HepG2 (cell line): Measurements from ENCODE around the gene DNASE1L2. TPM values are rescaled to one million over a fixed set of nuclear protein-coding genes. Genes with fewer than 3 reads are reported as not detected.

Experiments
- BRCA1 ChIP-seq: sonication (generic); formaldehyde crosslinking; IDR thresholded peaks from 2 replicates; pipeline ENCODE4 v1.4.0; 2020; ENCODE audit warnings: missing genetic modification reagents
- CENPBD1 ChIP-seq: sonication (generic); formaldehyde crosslinking; IDR thresholded peaks from 2 replicates; pipeline ENCODE4 v1.8.0; 2022; ENCODE audit warnings: missing genetic modification reagents, low read depth, mild to moderate bottlenecking, borderline replicate concordance
- CENPT ChIP-seq: sonication (generic); formaldehyde crosslinking; IDR thresholded peaks from 2 replicates; pipeline ENCODE4 v1.8.0; 2022; ENCODE audit warnings: low read depth, mild to moderate bottlenecking, moderate library complexity, missing genetic modification reagents
- HMGXB4 ChIP-seq, 2 experiments: sonication (generic) in 1 of 2; formaldehyde crosslinking in 1 of 2; IDR thresholded peaks; 2 replicates each; pipeline versions ENCODE4 v1.4.0 to v1.6.1; 2018 to 2020; ENCODE audit warnings: missing genetic modification reagents in 2 of 2, borderline replicate concordance in 1 of 2, low read depth in 1 of 2, mild to moderate bottlenecking in 1 of 2, missing biosample characterization in 1 of 2
- HNRNPK ChIP-seq: fragments of 200-400 bp; formaldehyde crosslinking; IDR thresholded peaks from 2 replicates; pipeline ENCODE4 v1.6.1; 2018; ENCODE audit warnings: low read length, low read depth, moderate library complexity, mild to moderate bottlenecking; ENCODE audit not compliant: poor library complexity, severe bottlenecking
- KDM2A ChIP-seq: sonication (generic); formaldehyde crosslinking; IDR thresholded peaks from 2 replicates; pipeline ENCODE4 v1.4.0; 2020; ENCODE audit warnings: low read depth, missing genetic modification reagents, borderline replicate concordance
- KLF16 ChIP-seq, 2 experiments: sonication (generic) in 1 of 2; formaldehyde crosslinking in 1 of 2; IDR thresholded peaks; 2 replicates each; pipeline versions ENCODE4 v1.6.1 to v1.8.0; 2016 to 2023; ENCODE audit warnings: missing genetic modification reagents in 2 of 2, missing compliant biosample characterization in 1 of 2
- MXD1 ChIP-seq: sonication (generic); formaldehyde crosslinking; IDR thresholded peaks from 2 replicates; pipeline ENCODE4 v1.4.0; 2020; ENCODE audit warnings: mild to moderate bottlenecking, missing genetic modification reagents
- PCBP1 ChIP-seq: fragments of 200-400 bp; formaldehyde crosslinking; IDR thresholded peaks from 2 replicates; pipeline ENCODE4 v1.6.1; 2017; ENCODE audit warnings: mild to moderate bottlenecking, low read depth, low read length, borderline replicate concordance
- RFXAP ChIP-seq: sonication (generic); formaldehyde crosslinking; IDR thresholded peaks from 2 replicates; pipeline ENCODE4 v1.4.0; 2020; ENCODE audit warnings: missing genetic modification reagents, borderline replicate concordance
- SIN3B ChIP-seq: fragments of 150-350 bp; IDR thresholded peaks from 2 replicates; pipeline ENCODE4 v1.6.1; 2014; ENCODE audit warnings: low read length
- TFDP1 ChIP-seq: IDR thresholded peaks from 2 replicates; pipeline ENCODE4 v1.6.1; 2016; ENCODE audit warnings: missing compliant biosample characterization, missing genetic modification reagents, borderline replicate concordance
- TFE3 ChIP-seq: IDR thresholded peaks from 2 replicates; pipeline ENCODE4 v1.6.1; 2016
- ZBTB38 ChIP-seq: sonication (generic); formaldehyde crosslinking; IDR thresholded peaks from 2 replicates; pipeline ENCODE4 v1.5.1; 2020; ENCODE audit warnings: mild to moderate bottlenecking, missing genetic modification reagents
- ZNF10 ChIP-seq: sonication (generic); formaldehyde crosslinking; IDR thresholded peaks from 2 replicates; pipeline ENCODE4 v1.4.0; 2020; ENCODE audit warnings: mild to moderate bottlenecking, low read depth, missing genetic modification reagents, borderline replicate concordance
- ZNF160 ChIP-seq: sonication (generic); formaldehyde crosslinking; IDR thresholded peaks from 2 replicates; pipeline ENCODE4 v1.8.0; 2022; ENCODE audit warnings: mild to moderate bottlenecking, inconsistent platforms, missing genetic modification reagents
- ZNF430 ChIP-seq: sonication (generic); formaldehyde crosslinking; IDR thresholded peaks from 2 replicates; pipeline ENCODE4 v1.9.0; 2021; ENCODE audit warnings: mild to moderate bottlenecking, missing genetic modification reagents
- ZNF501 ChIP-seq: sonication (generic); formaldehyde crosslinking; IDR thresholded peaks from 2 replicates; pipeline ENCODE4 v1.5.1; 2020; ENCODE audit warnings: mild to moderate bottlenecking, moderate library complexity, missing genetic modification reagents
- ZNF510 ChIP-seq: sonication (generic); formaldehyde crosslinking; IDR thresholded peaks from 2 replicates; pipeline ENCODE4 v1.4.0; 2020; ENCODE audit warnings: low read depth, mild to moderate bottlenecking, missing genetic modification reagents
- ZNF639 ChIP-seq: conservative IDR thresholded peaks from 2 replicates; pipeline ENCODE4 v1.6.1; 2018; ENCODE audit warnings: missing genetic modification reagents
- ZNF766 ChIP-seq: sonication (generic); formaldehyde crosslinking; IDR thresholded peaks from 2 replicates; pipeline ENCODE4 v1.5.0; 2020; ENCODE audit warnings: missing genetic modification reagents, borderline replicate concordance
- ZNF768 ChIP-seq: sonication (generic); formaldehyde crosslinking; IDR thresholded peaks from 2 replicates; pipeline ENCODE4 v1.4.0; 2020; ENCODE audit warnings: missing genetic modification reagents
- polyA plus RNA-seq, 8 experiments: library from polyadenylated mRNA; depleted of rRNA in 3 of 8; stranded (reverse) in 7 of 8; unstranded in 1 of 8; fragments of >200 nt; fragmentation: Illumina TruSeq in 4 of 8; extraction: Trizol in 4 of 8; gene quantifications; 2 replicates each; pipeline versions ENCODE4 v1.2.1 to v1.2.3, GENCODE V29; 2011 to 2016; ENCODE audit warnings: low read depth in 4 of 8, missing spikeins in 1 of 8, mixed read lengths in 1 of 8; ENCODE audit not compliant: insufficient read depth in 1 of 8
- total RNA-seq, 5 experiments: library from RNA; depleted of rRNA; stranded (reverse); fragments of >200 nt; fragmentation: Illumina TruSeq; extraction: Trizol; gene quantifications; 2 replicates each; pipeline ENCODE4 v1.2.3, GENCODE V29; 2016; ENCODE audit warnings: low read depth in 1 of 5

DNASE1L2 gene
- total and polyA plus RNA-seq, 2 of the 13 experiments (the other 11 are each of a cell fraction or from before 2014, with no cell fraction given): 0.44 to 0.50 TPM

GRCh38 chr16:2223221-2223941 lies 12.9 kb upstream of the DNASE1L2 start, which contains the start of gene E4F1 (continued):
- TF ChIP-seq CENPBD1 (CRISPR knock-in tag) (no peak; the same call in 1 of the 2 replicates), BRCA1 (CRISPR knock-in tag) (no peak), KDM2A (CRISPR knock-in tag) (peak; percentile 95), HMGXB4 (CRISPR knock-in tag; IDR thresholded peaks at IDR 0.05; ENCODE audit: borderline replicate concordance in 1 of 2, low read depth in 1 of 2) (peak; percentile 69 to 95; a peak in 3 of 4 replicates), KLF16 (CRISPR knock-in tag; IDR thresholded peaks at IDR 0.05) (peak in 1 of 2 experiments; percentile 68; a peak in 1 of 4 replicates), ZNF160 (CRISPR knock-in tag) (0 out of 2 replicates have a peak, but pooled peaks have one; percentile 61), ZNF10 (CRISPR knock-in tag) (no peak), ZNF639 (CRISPR knock-in tag) (peak; percentile 96), ZNF510 (CRISPR knock-in tag) (no peak; the same call in 1 of the 2 replicates), RFXAP (CRISPR knock-in tag) (peak; percentile 43; the same call in 1 of the 2 replicates), CENPT (CRISPR knock-in tag) (no peak), ZNF430 (CRISPR knock-in tag) (peak; percentile 95), MXD1 (CRISPR knock-in tag) (peak; percentile 89), ZBTB38 (CRISPR knock-in tag) (peak; percentile 88), ZNF501 (peak; percentile 92), HNRNPK (peak; percentile 63), SIN3B (no peak), PCBP1 (no peak), ZNF768 (CRISPR knock-in tag) (peak; percentile 62; the same call in 1 of the 2 replicates), TFE3 (CRISPR knock-in tag) (no peak), TFDP1 (CRISPR knock-in tag) (peak; percentile 79; the same call in 1 of the 2 replicates), ZNF766 (CRISPR knock-in tag) (peak; percentile 64; the same call in 1 of the 2 replicates)
